Left ventricle myocardium inferior (tissue), 1 donor: Measurements from ENCODE around the gene UBL4B. TPM values are rescaled to one million over a fixed set of nuclear protein-coding genes. Genes with fewer than 3 reads are reported as not detected.

Experiments
- DNase-seq: peaks from one replicate; pipeline ENCODE4 v3.0.0-alpha.2; 2020
- H3K27ac ChIP-seq: fragments of 200-600 bp; replicated peaks from 2 replicates; pipeline ENCODE4 v1.8.0; 2021
- H3K27me3 ChIP-seq: fragments of 200-600 bp; 2 replicates; pipeline ENCODE4 v1.8.0; 2021; ENCODE audit warnings: low read depth
- H3K36me3 ChIP-seq: fragments of 200-600 bp; 2 replicates; pipeline ENCODE4 v1.8.0; 2021
- H3K4me1 ChIP-seq: fragments of 200-600 bp; 2 replicates; pipeline ENCODE4 v1.8.0; 2021
- H3K4me3 ChIP-seq: fragments of 200-600 bp; 2 replicates; pipeline ENCODE4 v1.8.0; 2021; ENCODE audit warnings: mild to moderate bottlenecking, moderate library complexity
- H3K9me3 ChIP-seq: fragments of 200-600 bp; replicated peaks from 2 replicates; pipeline ENCODE4 v1.8.0; 2021
- CTCF ChIP-seq: fragments of 200-600 bp; IDR thresholded peaks from 2 replicates; pipeline ENCODE4 v1.8.0; 2021; ENCODE audit warnings: antibody characterized with exemption, mild to moderate bottlenecking, borderline replicate concordance
- intact Hi-C: fragments of 100-400 bp; cut with micrococcal nuclease; formaldehyde crosslinking; loops from one replicate; pipeline ENCODE4 v1.11.0; 2022
- total RNA-seq: library from RNA; stranded (reverse); fragmentation: NEBNext Ultra II Directional; extraction: Animal tissue kit (Norgen Biotek cat#: 25700); gene quantifications from one replicate; pipeline ENCODE4 v1.2.1, GENCODE V29; 2021
- donor health status: DM: no; HTN: yes; CAD: no; lungs with severe emphysema.

UBL4B gene
- total RNA-seq, 1 donor from 2014 or later: not detected

GRCh38 chr1:110113551-110113950, 1.3 kb downstream of the UBL4B start:
- Histone ChIP-seq H3K27ac (no peak overlapping the region), H3K27me3 (peaks cover 80% of the 10 kb centered on the region), H3K4me3 (no peak overlapping the region), H3K36me3 (no peaks in the 10 kb centered on the region), H3K4me1 (no peaks in the 10 kb centered on the region), H3K9me3 (no peaks in the 10 kb centered on the region)
- TF ChIP-seq CTCF: no peak
- intact Hi-C loops: no loop called here
- DNase-seq: no peak

GRCh38 chr1:110114173-110114572, 1.9 kb downstream of the UBL4B start:
- Histone ChIP-seq H3K4me3 (no peak overlapping the region), H3K36me3 (no peaks in the 10 kb centered on the region), H3K9me3 (no peaks in the 10 kb centered on the region), H3K27me3 (peaks cover 74% of the 10 kb centered on the region), H3K27ac (no peak overlapping the region), H3K4me1 (no peaks in the 10 kb centered on the region)
- DNase-seq: no peak
- intact Hi-C loops: no loop called here
- no peak for TF ChIP-seq CTCF

- H3K9me3 ChIP-seq: no peaks in the 10 kb centered on the region
- H3K36me3 ChIP-seq: no peaks in the 10 kb centered on the region
- no peak for DNase-seq
- H3K27me3 ChIP-seq: peaks cover 69% of the 10 kb centered on the region
- TF ChIP-seq CTCF: no peak
- no peak overlapping the region for H3K27ac ChIP-seq
- H3K4me3 ChIP-seq: no peak overlapping the region
- intact Hi-C loops: no loop called here
- no peaks in the 10 kb centered on the region for H3K4me1 ChIP-seq
Observed at GRCh38 chr1:110114784-110115183, 2.5 kb downstream of the UBL4B start.

- intact Hi-C loops: no loop called here
- H3K9me3 ChIP-seq: peaks cover 4% of the 10 kb centered on the region
- no peak overlapping the region for H3K27ac ChIP-seq
- no peak for DNase-seq
- no peak for TF ChIP-seq CTCF
- H3K27me3 ChIP-seq: peaks cover 38% of the 10 kb centered on the region
- H3K4me3 ChIP-seq: no peak overlapping the region
- no peaks in the 10 kb centered on the region for H3K4me1 ChIP-seq
- H3K36me3 ChIP-seq: no peaks in the 10 kb centered on the region
Observed at GRCh38 chr1:110118636-110119396, 6.6 kb downstream of the UBL4B start.

- H3K4me1 ChIP-seq: no peaks in the 10 kb centered on the region
- no peaks in the 10 kb centered on the region for H3K36me3 ChIP-seq
- no peak for TF ChIP-seq CTCF
- intact Hi-C loops: no loop called here
- peaks cover 28% of the 10 kb centered on the region for H3K27me3 ChIP-seq
- no peak overlapping the region for H3K27ac ChIP-seq
- H3K4me3 ChIP-seq: no peak overlapping the region
- no peak for DNase-seq
- peaks cover 10% of the 10 kb centered on the region for H3K9me3 ChIP-seq
Observed at GRCh38 chr1:110119843-110120242, 7.6 kb downstream of the UBL4B start.
